AG04449 (cell line): ENCODE data around the gene SLC52A1.

Experiments
- CTCF ChIA-PET: fragments of 350-600 bp; formaldehyde crosslinking; extraction: SDS; loops from one replicate; lab custom pipeline; 2021; ENCODE audit warnings: antibody characterized with exemption; lab: Yijun Ruan, JAX
- POLR2A ChIA-PET: fragments of 400-600, 350-600 bp; formaldehyde crosslinking; extraction: SDS; loops from one replicate; lab custom pipeline; 2020; ENCODE audit warnings: antibody characterized with exemption, inconsistent platforms; lab: Yijun Ruan, JAX
- DNase-seq: peaks from one replicate; pipeline ENCODE4 v3.0.0-alpha.2; 2010; ENCODE audit warnings: low read depth, low spot score
- H3K4me3 ChIP-seq: 2 replicates; pipeline ENCODE4 v1.5.1; 2011; ENCODE audit warnings: low read depth, mild to moderate bottlenecking, control low read depth, low read length
- CTCF ChIP-seq: IDR thresholded peaks from one replicate; pipeline ENCODE4 v1.5.1; 2011; ENCODE audit warnings: mild to moderate bottlenecking, moderate library complexity, low read length, control low read depth, inconsistent platforms; ENCODE audit not compliant: insufficient read depth; ENCODE audit errors: missing control alignments

The SLC52A1 gene

GRCh38 chr17:5045496-5045895, 10.3 kb upstream of the SLC52A1 start:
- H3K4me3 ChIP-seq = no peak overlapping the region
- POLR2A ChIA-PET = no interaction called here
- no peak for DNase-seq
- CTCF ChIA-PET = interaction anchor here (0.9 to 3.5 kb wide), 5 partner anchors 9 to 136 kb away, joined by 3 to 18 read pairs (median 4); no protein-coding TSS in a partner anchor
- no peak for TF ChIP-seq CTCF

- CTCF ChIA-PET = interaction anchor here (1.3 to 3.5 kb wide), 4 partner anchors 8 to 136 kb away, joined by 3 to 18 read pairs (median 4); no protein-coding TSS in a partner anchor
- POLR2A ChIA-PET = no interaction called here
- TF ChIP-seq CTCF = no peak
Measured at GRCh38 chr17:5044630-5045029, 9.4 kb upstream of the SLC52A1 start.

GRCh38 chr17:5043524-5043923, 8.3 kb upstream of the SLC52A1 start:
- ChIA-PET CTCF (interaction anchor here (3.5 kb wide), 1 partner anchor 12 kb away, joined by 18 read pairs; no protein-coding TSS in a partner anchor), POLR2A (interaction anchor here (0.7 kb wide), 1 partner anchor 21 kb away, joined by 3 read pairs; no protein-coding TSS in a partner anchor)
- H3K4me3 ChIP-seq = no peak overlapping the region
- DNase-seq = no peak
- no peak for TF ChIP-seq CTCF

More at GRCh38 chr17:5044630-5045029, 9.4 kb upstream of the SLC52A1 start:
- DNase-seq = no peak
- H3K4me3 ChIP-seq = no peak overlapping the region

GRCh38 chr17:5042157-5043022, 7.2 kb upstream of the SLC52A1 start:
- CTCF ChIA-PET = interaction anchor here (1.0 kb wide), 1 partner anchor 12 kb away, joined by 3 read pairs; no protein-coding TSS in a partner anchor
- POLR2A ChIA-PET = no interaction called here
- no peak for TF ChIP-seq CTCF
- no peak overlapping the region for H3K4me3 ChIP-seq
- DNase-seq = no peak

- CTCF ChIA-PET = interaction anchor here (1.0 to 5.0 kb wide), 2 partner anchors 8 to 27 kb away, joined by 3 to 33 read pairs; no protein-coding TSS in a partner anchor
Measured at GRCh38 chr17:5034651-5035050, 575 bp downstream of the SLC52A1 start.

More at GRCh38 chr17:5034651-5035050, 575 bp downstream of the SLC52A1 start:
- TF ChIP-seq CTCF = no peak
- no peak overlapping the region for H3K4me3 ChIP-seq
- POLR2A ChIA-PET = no interaction called here
- no peak for DNase-seq
